ENCODE results near the gene RSPO3. TPM values are rescaled to one million over a fixed set of nuclear protein-coding genes. Genes with fewer than 3 reads are reported as not detected.

The RSPO3 gene
- total RNA-seq (2021) (0.39 and 0.52 TPM in 2 replicates), Bru-seq, nascent RNA (percentile 28 among the genes with signal in this experiment), BruChase-seq, experiment 1, labeled RNA remaining after a 2-hour chase (percentile 13 among the genes with signal in this experiment), BruChase-seq, experiment 2, labeled RNA remaining after a 6-hour chase (percentile 22 among the genes with signal in this experiment)
- long read RNA-seq, partial matches to known transcripts = 0 of 1 reads
- long read RNA-seq, other reads (novel, unspliced or antisense) = 0 of 1 reads

GRCh38 chr6:127118298-127119101, at the start of gene RSPO3:
TSS of gene RSPO3 (plus strand) at chr6:127118671. CDS start at chr6:127119193, 522 bp downstream.
- ChIA-PET POLR2A (ENCODE audit: low non-redundant PET) (no interaction called here), CTCF (interaction anchor here (0.6 to 1.3 kb wide), 2 partner anchors 314 to 1330 kb away, joined by 4 to 5 read pairs; no protein-coding TSS in a partner anchor)
- H3K27me3 ChIP-seq (replicated peaks; ENCODE audit: insufficient read depth, low read depth, low read length, poor library complexity) = peaks cover 30% of the 10 kb centered on the region

GRCh38 chr6:127069659-127070279, 48.7 kb upstream of the RSPO3 start:
- POLR2A ChIA-PET (ENCODE audit: low non-redundant PET) = no interaction called here
- H3K27me3 ChIP-seq (replicated peaks; ENCODE audit: insufficient read depth, low read depth, low read length, poor library complexity) = no peaks in the 10 kb centered on the region
- intact Hi-C loops (cut with micrococcal nuclease; ENCODE audit: unreplicated experiment) = loop anchor here (5.0 kb wide), 1 partner anchor 267 kb away; no protein-coding TSS in a partner anchor
- no peak overlapping the region for H3K4me3 ChIP-seq (ENCODE audit: low read depth, low read length, poor library complexity, severe bottlenecking)
- CTCF ChIA-PET = no interaction called here
- BruUV-seq (replicated peaks) = no TSS peak
- DNase-seq (ENCODE audit: low spot score) = peak; percentile 52
- H3K27ac ChIP-seq (ENCODE audit: low read depth, low read length, poor library complexity, severe bottlenecking) = no peak overlapping the region
- no peaks in the 10 kb centered on the region for H3K36me3 ChIP-seq (ENCODE audit: insufficient read depth, low read length, poor library complexity, severe bottlenecking)
- H3K4me1 ChIP-seq (ENCODE audit: insufficient read depth, low read length, poor library complexity, severe bottlenecking) = no peaks in the 10 kb centered on the region
- H3K9me3 ChIP-seq (ENCODE audit: low read depth, low read length, poor library complexity, severe bottlenecking) = no peaks in the 10 kb centered on the region
- TF ChIP-seq EZH2 (IDR thresholded peaks at IDR 0.05; ENCODE audit: borderline replicate concordance, low read depth, low read length, poor library complexity, severe bottlenecking) (no peak), CTCF (conservative IDR thresholded peaks at IDR 0.05; ENCODE audit: low read depth, low read length) (peak; percentile 62)

More at GRCh38 chr6:127118298-127119101, at the start of gene RSPO3:
- H3K4me3 ChIP-seq (ENCODE audit: low read depth, low read length, poor library complexity, severe bottlenecking) = peak within 1 kb of the TSS; percentile 56
- BruUV-seq (replicated peaks) = no TSS peak
- intact Hi-C loops (cut with micrococcal nuclease; ENCODE audit: unreplicated experiment) = loop anchor here (1.0 kb wide), 1 partner anchor 757 kb away; no protein-coding TSS in a partner anchor
- TF ChIP-seq EZH2 (IDR thresholded peaks at IDR 0.05; ENCODE audit: borderline replicate concordance, low read depth, low read length, poor library complexity, severe bottlenecking) (no peak), CTCF (conservative IDR thresholded peaks at IDR 0.05; ENCODE audit: low read depth, low read length) (no peak)
- H3K36me3 ChIP-seq (ENCODE audit: insufficient read depth, low read length, poor library complexity, severe bottlenecking) = no peaks in the 10 kb centered on the region
- peaks cover 14% of the 10 kb centered on the region for H3K4me1 ChIP-seq (ENCODE audit: insufficient read depth, low read length, poor library complexity, severe bottlenecking)
- H3K9me3 ChIP-seq (ENCODE audit: low read depth, low read length, poor library complexity, severe bottlenecking) = no peaks in the 10 kb centered on the region
- H3K27ac ChIP-seq (ENCODE audit: low read depth, low read length, poor library complexity, severe bottlenecking) = no peak within 1 kb of the TSS
- peak; percentile 65 for DNase-seq (ENCODE audit: low spot score)

GRCh38 chr6:127073222-127073621, 45.2 kb upstream of the RSPO3 start:
- no peaks in the 10 kb centered on the region for H3K4me1 ChIP-seq (ENCODE audit: insufficient read depth, low read length, poor library complexity, severe bottlenecking)
- BruUV-seq (replicated peaks) = no TSS peak
- H3K27ac ChIP-seq (ENCODE audit: low read depth, low read length, poor library complexity, severe bottlenecking) = no peak overlapping the region
- H3K9me3 ChIP-seq (ENCODE audit: low read depth, low read length, poor library complexity, severe bottlenecking) = no peaks in the 10 kb centered on the region
- no peak for TF ChIP-seq CTCF (conservative IDR thresholded peaks at IDR 0.05; ENCODE audit: low read depth, low read length)
- no peak for TF ChIP-seq EZH2 (IDR thresholded peaks at IDR 0.05; ENCODE audit: borderline replicate concordance, low read depth, low read length, poor library complexity, severe bottlenecking)
- CTCF ChIA-PET = no interaction called here
- no peaks in the 10 kb centered on the region for H3K36me3 ChIP-seq (ENCODE audit: insufficient read depth, low read length, poor library complexity, severe bottlenecking)
- H3K4me3 ChIP-seq (ENCODE audit: low read depth, low read length, poor library complexity, severe bottlenecking) = no peak overlapping the region
- no peaks in the 10 kb centered on the region for H3K27me3 ChIP-seq (replicated peaks; ENCODE audit: insufficient read depth, low read depth, low read length, poor library complexity)
- no peak for DNase-seq (ENCODE audit: low spot score)
- POLR2A ChIA-PET (ENCODE audit: low non-redundant PET) = no interaction called here
- intact Hi-C loops (cut with micrococcal nuclease; ENCODE audit: unreplicated experiment) = loop anchor here (5.0 kb wide), 1 partner anchor 271 kb away; no protein-coding TSS in a partner anchor

Measured in A673 (cell line).